Thyroid gland (tissue), 4 donors: Measurements from ENCODE around the gene OSBPL5. TPM values are rescaled to one million over a fixed set of nuclear protein-coding genes. Genes with fewer than 3 reads are reported as not detected.

Experiments
- DNase-seq, 2 donors: peaks; one replicate each; pipeline ENCODE4 v3.0.0-alpha.2; 2019
- H3K27ac ChIP-seq, 3 donors: fragments of 200-600 bp; sonication (generic); 1 replicate in 2 of 3; 2 replicates in 1 of 3; pipeline ENCODE4 v1.5.1; 2016 to 2019; ENCODE audit warnings: mild to moderate bottlenecking in 1 of 3, moderate library complexity in 1 of 3
- H3K27me3 ChIP-seq: fragments of 200-600 bp; sonication (generic); one replicate; pipeline ENCODE4 v1.5.1; 2019
- H3K36me3 ChIP-seq, 2 donors: fragments of 200-600 bp; sonication (generic); one replicate each; pipeline ENCODE4 v1.5.1; 2016 to 2019
- H3K4me1 ChIP-seq, 2 donors: fragments of 200-600 bp; sonication (generic); one replicate each; pipeline ENCODE4 v1.5.1; 2017 to 2019
- H3K4me3 ChIP-seq, 3 donors: fragments of 200-600 bp; sonication (generic); replicated peaks in 1 of 3; 1 replicate in 2 of 3; 2 replicates in 1 of 3; pipeline ENCODE4 v1.5.1; 2016; ENCODE audit warnings: mild to moderate bottlenecking in 1 of 3
- H3K9me3 ChIP-seq: fragments of 200-600 bp; sonication (generic); one replicate; pipeline ENCODE4 v1.5.1; 2017
- POLR2A ChIP-seq, 2 donors: fragments of 450-650 bp; IDR thresholded peaks; one replicate each; pipeline ENCODE4 v1.6.1; 2017; ENCODE audit warnings: antibody characterized with exemption in 2 of 2, mild to moderate bottlenecking in 2 of 2, moderate library complexity in 1 of 2
- WGBS, 2 donors: methylation state at CpG; one replicate each; pipeline ENCODE4 v1.1.5; 2017; 5-methylcytosine and 5-hydroxymethylcytosine counted together
- intact Hi-C: fragments of 100-400 bp; cut with DNase I; formaldehyde crosslinking; loops from one replicate; pipeline ENCODE4 v1.15.1; 2023
- total RNA-seq, 4 donors: library from RNA; depleted of rRNA; stranded (reverse); fragments of >200 nt; gene quantifications; one replicate each; pipeline ENCODE4 v1.2.3, GENCODE V29; 2016
- TF ChIP-seq, protein P1 (sequence below), 6 experiments: fragments of 200-600 bp in 3 of 6; fragments of 450-650 bp in 3 of 6; sonication (generic) in 3 of 6; IDR thresholded peaks; one replicate each; pipeline ENCODE4 v1.5.1; 2016 to 2019; ENCODE audit warnings: antibody characterized with exemption in 6 of 6, mild to moderate bottlenecking in 2 of 6, inconsistent platforms in 1 of 6, moderate library complexity in 1 of 6

Gene OSBPL5
- total RNA-seq, 4 donors from 2014 or later: 24.2 to 46.7 (median 34.4) TPM

DNA sequence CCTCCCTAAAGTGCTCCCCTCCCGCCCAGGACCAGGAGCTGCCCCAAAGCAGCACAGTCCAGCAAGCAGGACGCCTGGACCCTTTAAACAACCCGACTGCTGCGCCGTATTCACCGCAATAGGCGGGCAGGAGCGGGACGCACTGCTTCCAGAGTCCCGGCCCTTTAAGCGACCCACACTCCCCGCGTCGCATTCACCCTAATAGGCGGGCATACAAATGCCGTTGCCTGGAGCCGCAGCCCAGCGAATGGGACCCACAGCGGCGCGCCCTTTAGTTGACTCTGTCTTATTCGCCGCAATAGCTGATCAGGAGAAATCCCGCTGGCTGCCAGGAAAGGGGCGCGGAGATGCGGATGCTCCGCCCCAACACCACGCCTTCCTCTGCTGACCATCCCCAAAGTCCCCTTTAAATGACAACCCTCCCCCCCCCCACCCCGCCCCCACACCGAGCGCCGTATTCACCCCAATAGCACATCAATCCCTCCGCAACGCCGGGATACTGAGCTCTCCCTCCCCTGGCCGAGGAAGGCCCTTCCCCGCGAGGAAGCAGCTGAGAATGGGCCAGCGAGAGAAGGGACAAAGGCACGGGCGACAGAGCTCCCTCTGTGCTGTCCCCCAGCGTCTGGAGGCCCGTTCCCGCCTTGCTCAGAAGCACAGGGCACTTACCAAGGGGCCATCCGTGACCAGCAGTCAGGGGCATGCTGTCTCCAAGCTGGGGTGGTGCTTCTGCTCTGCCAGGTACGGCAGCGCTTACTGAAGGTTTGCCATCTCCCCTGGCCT is 4.7 kb downstream of the OSBPL5 start:
- peak; percentile 89 to 90 for DNase-seq
- 0 to 3% methylated on average over 5 to 37 of the region's 48 CpGs for WGBS, 2 donors
- peak overlapping the region; percentile 20 to 38 (median 22) for H3K4me3 ChIP-seq
- H3K4me1 ChIP-seq: peaks cover 35 to 64% of the 10 kb centered on the region in 2 donors
- intact Hi-C loops: no loop called here
- H3K27ac ChIP-seq: peak overlapping the region; percentile 36 to 69 (median 38)
- TF ChIP-seq, protein P1, sequence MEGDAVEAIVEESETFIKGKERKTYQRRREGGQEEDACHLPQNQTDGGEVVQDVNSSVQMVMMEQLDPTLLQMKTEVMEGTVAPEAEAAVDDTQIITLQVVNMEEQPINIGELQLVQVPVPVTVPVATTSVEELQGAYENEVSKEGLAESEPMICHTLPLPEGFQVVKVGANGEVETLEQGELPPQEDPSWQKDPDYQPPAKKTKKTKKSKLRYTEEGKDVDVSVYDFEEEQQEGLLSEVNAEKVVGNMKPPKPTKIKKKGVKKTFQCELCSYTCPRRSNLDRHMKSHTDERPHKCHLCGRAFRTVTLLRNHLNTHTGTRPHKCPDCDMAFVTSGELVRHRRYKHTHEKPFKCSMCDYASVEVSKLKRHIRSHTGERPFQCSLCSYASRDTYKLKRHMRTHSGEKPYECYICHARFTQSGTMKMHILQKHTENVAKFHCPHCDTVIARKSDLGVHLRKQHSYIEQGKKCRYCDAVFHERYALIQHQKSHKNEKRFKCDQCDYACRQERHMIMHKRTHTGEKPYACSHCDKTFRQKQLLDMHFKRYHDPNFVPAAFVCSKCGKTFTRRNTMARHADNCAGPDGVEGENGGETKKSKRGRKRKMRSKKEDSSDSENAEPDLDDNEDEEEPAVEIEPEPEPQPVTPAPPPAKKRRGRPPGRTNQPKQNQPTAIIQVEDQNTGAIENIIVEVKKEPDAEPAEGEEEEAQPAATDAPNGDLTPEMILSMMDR (IDR thresholded peaks at IDR 0.05): no peak
- H3K9me3 ChIP-seq: no peaks in the 10 kb centered on the region
- H3K27me3 ChIP-seq: no peaks in the 10 kb centered on the region
- no peaks in the 10 kb centered on the region for H3K36me3 ChIP-seq

DNA sequence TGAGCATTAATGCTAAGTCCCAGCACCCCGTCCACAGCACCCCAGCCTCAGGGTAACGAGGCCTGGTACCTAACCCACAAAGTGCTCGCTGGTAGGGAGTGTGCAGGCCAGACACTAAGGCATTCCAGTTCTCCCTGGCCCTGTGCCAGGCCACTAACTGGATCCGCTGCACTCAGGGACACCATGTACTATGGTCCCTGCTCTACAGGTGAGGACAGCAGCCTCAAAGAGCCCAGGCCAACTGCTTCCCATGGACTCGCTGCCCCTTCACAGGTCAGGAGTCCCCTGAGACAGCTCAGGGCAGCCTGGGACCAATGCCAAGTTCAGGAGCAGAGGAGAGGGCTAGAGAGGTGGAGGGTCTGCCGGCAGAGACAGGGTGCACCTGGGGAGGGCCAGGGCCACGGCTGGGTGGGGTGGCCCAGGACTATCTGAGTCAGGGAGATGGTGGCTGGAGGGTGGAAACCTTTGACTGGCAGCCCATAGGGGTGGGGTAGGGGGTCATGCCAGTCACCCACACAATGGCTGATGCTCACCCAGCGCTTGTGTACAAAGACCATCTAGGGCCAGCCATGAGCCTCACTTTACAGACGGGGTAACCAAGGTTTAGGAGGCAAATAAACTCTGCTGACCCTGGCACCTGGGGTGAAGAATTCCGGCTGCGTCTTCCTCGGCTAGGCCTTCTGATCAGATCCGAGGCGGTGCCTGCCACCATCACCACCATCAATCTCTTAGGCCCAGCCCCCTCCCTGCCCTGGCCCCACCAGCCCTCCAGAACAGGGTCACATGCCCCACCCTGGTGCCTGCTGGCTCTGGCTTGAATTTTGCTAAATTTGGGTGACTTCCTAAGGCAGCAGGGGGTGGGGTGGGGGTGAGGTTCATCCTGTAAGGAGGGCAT is 5.6 kb downstream of the OSBPL5 start:
- Histone ChIP-seq H3K9me3 (no peaks in the 10 kb centered on the region), H3K36me3 (no peaks in the 10 kb centered on the region), H3K4me1 (peaks cover 33 to 62% of the 10 kb centered on the region in 2 donors), H3K27me3 (no peaks in the 10 kb centered on the region), H3K4me3 (peak overlapping the region in 2 of 3 donors; percentile 20 to 38), H3K27ac (peak overlapping the region; percentile 26 to 69 (median 36))
- DNase-seq: peak; percentile 81 to 90
- intact Hi-C loops: no loop called here
- 47 to 53% methylated on average over 3 to 12 of the region's 14 CpGs for WGBS, 2 donors
- TF ChIP-seq, protein P1 (IDR thresholded peaks at IDR 0.05): no peak
- TF ChIP-seq POLR2A (IDR thresholded peaks at IDR 0.05): no peak

DNA sequence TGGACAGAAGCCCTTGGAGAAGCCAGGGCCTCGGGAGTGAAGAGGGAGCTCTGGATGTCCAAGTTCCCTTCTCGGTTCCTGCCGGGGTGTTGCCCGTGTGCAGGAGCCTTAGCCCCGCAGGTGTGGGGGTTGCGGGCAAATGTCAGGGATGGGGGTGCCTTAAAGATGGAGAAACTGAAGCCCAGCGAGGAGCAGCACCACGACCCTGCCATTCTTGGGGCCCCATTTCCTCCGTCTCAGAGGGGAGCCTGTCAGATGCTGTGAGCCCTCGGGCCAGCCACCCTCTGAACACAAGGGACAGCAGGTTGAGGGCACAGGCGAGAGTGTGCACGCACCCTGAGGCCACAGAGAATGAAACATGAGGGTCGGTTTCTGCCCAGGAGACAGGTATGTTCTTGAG is 6.3 kb downstream of the OSBPL5 start:
- no peak overlapping the region for H3K4me3 ChIP-seq
- no peaks in the 10 kb centered on the region for H3K36me3 ChIP-seq
- no peak for TF ChIP-seq POLR2A (IDR thresholded peaks at IDR 0.05)
- TF ChIP-seq, protein P1 (IDR thresholded peaks at IDR 0.05): no peak
- H3K27me3 ChIP-seq: no peaks in the 10 kb centered on the region
- 92 to 94% methylated on average over 10 to 13 of the region's 13 CpGs for WGBS, 2 donors
- no peak overlapping the region for H3K27ac ChIP-seq
- no peak for DNase-seq
- no peaks in the 10 kb centered on the region for H3K9me3 ChIP-seq
- intact Hi-C loops: no loop called here
- peaks cover 26 to 60% of the 10 kb centered on the region in 2 donors for H3K4me1 ChIP-seq

DNA sequence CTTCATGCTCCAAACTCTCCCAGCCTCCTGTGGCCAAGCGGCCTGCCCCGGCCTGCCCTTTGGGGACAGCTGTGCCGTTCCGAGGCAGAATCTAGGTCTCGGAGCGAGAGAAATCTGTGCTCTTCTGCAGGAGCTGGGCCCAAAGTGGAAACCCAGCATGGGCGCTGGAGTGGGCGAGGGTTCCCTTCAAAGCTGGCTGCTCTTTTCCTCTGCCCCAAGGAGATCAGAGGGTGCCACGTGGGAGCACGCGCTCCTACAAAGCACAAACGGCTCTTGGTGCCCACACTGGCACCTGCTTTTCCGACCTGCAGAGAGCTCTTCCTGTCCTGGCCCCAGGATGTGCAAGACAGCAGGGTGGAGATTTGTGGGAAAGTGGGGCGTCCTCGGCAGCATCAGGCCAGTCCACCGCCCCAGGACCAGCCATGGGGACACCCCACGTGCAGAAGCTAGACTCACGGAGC is 6.9 kb downstream of the OSBPL5 start:
- TF ChIP-seq, protein P1 (IDR thresholded peaks at IDR 0.05): no peak
- no peak for TF ChIP-seq POLR2A (IDR thresholded peaks at IDR 0.05)
- WGBS, 2 donors: 91 to 92% methylated on average over 13 to 18 of the region's 18 CpGs
- no peaks in the 10 kb centered on the region for H3K27me3 ChIP-seq
- H3K27ac ChIP-seq: no peak overlapping the region
- H3K9me3 ChIP-seq: no peaks in the 10 kb centered on the region
- no peak overlapping the region for H3K4me3 ChIP-seq
- intact Hi-C loops: no loop called here
- peak in 1 of 2 donors; percentile 0 for DNase-seq
- H3K36me3 ChIP-seq: no peaks in the 10 kb centered on the region
- H3K4me1 ChIP-seq: peaks cover 23 to 60% of the 10 kb centered on the region in 2 donors
